Panc1 (cell line): ENCODE data around the gene TNRC6C.

Experiments used
- CTCF ChIP-seq: fragments of 450-650 bp; IDR thresholded peaks from 2 replicates; pipeline ENCODE4 v1.5.1; 2017; ENCODE audit warnings: mild to moderate bottlenecking
- POLR2AphosphoS5 ChIP-seq: IDR thresholded peaks from 2 replicates; pipeline ENCODE4 v1.6.1; 2012; ENCODE audit warnings: mild to moderate bottlenecking, low read depth, low read length, moderate library complexity
- SIN3A ChIP-seq: IDR thresholded peaks from 2 replicates; pipeline ENCODE4 v1.6.1; 2012; ENCODE audit warnings: low read depth, mild to moderate bottlenecking, low read length, moderate library complexity, borderline replicate concordance; ENCODE audit not compliant: insufficient read depth
- TCF7L2 ChIP-seq: IDR thresholded peaks from 2 replicates; pipeline ENCODE4 v1.6.1; 2011; ENCODE audit warnings: mild to moderate bottlenecking, low read depth, low read length, inconsistent platforms
- TF ChIP-seq, protein P1 (sequence below), 2 experiments: IDR thresholded peaks; 2 replicates each; pipeline ENCODE4 v1.6.1; 2011 to 2012; ENCODE audit warnings: low read depth in 2 of 2, control low read depth in 1 of 2, low read length in 1 of 2, mild to moderate bottlenecking in 1 of 2, moderate library complexity in 1 of 2; ENCODE audit not compliant: insufficient read depth in 1 of 2

GRCh38 chr17:78095035-78095434 is 136.5 kb downstream of the TNRC6C start:
- TF ChIP-seq CTCF, result no peak
- no peak for TF ChIP-seq POLR2AphosphoS5
- TF ChIP-seq, protein P1, sequence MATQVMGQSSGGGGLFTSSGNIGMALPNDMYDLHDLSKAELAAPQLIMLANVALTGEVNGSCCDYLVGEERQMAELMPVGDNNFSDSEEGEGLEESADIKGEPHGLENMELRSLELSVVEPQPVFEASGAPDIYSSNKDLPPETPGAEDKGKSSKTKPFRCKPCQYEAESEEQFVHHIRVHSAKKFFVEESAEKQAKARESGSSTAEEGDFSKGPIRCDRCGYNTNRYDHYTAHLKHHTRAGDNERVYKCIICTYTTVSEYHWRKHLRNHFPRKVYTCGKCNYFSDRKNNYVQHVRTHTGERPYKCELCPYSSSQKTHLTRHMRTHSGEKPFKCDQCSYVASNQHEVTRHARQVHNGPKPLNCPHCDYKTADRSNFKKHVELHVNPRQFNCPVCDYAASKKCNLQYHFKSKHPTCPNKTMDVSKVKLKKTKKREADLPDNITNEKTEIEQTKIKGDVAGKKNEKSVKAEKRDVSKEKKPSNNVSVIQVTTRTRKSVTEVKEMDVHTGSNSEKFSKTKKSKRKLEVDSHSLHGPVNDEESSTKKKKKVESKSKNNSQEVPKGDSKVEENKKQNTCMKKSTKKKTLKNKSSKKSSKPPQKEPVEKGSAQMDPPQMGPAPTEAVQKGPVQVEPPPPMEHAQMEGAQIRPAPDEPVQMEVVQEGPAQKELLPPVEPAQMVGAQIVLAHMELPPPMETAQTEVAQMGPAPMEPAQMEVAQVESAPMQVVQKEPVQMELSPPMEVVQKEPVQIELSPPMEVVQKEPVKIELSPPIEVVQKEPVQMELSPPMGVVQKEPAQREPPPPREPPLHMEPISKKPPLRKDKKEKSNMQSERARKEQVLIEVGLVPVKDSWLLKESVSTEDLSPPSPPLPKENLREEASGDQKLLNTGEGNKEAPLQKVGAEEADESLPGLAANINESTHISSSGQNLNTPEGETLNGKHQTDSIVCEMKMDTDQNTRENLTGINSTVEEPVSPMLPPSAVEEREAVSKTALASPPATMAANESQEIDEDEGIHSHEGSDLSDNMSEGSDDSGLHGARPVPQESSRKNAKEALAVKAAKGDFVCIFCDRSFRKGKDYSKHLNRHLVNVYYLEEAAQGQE (IDR thresholded peaks at IDR 0.05; ENCODE audit: insufficient read depth in 1 of 2, low read depth in 2 of 2, low read length in 1 of 2), result no peak
- no peak for TF ChIP-seq TCF7L2
- no peak for TF ChIP-seq SIN3A
